Kidney capillary endothelial cell (primary cell): ENCODE results near the gene SMYD3.
A peak's percentile ranks its signal among the peaks of the same experiment; 100 is the strongest.

Source experiments
- DNase-seq: peaks from one replicate; pipeline ENCODE4 v3.0.0-alpha.2; 2018; ENCODE audit warnings: low spot score

Gene SMYD3

DNA sequence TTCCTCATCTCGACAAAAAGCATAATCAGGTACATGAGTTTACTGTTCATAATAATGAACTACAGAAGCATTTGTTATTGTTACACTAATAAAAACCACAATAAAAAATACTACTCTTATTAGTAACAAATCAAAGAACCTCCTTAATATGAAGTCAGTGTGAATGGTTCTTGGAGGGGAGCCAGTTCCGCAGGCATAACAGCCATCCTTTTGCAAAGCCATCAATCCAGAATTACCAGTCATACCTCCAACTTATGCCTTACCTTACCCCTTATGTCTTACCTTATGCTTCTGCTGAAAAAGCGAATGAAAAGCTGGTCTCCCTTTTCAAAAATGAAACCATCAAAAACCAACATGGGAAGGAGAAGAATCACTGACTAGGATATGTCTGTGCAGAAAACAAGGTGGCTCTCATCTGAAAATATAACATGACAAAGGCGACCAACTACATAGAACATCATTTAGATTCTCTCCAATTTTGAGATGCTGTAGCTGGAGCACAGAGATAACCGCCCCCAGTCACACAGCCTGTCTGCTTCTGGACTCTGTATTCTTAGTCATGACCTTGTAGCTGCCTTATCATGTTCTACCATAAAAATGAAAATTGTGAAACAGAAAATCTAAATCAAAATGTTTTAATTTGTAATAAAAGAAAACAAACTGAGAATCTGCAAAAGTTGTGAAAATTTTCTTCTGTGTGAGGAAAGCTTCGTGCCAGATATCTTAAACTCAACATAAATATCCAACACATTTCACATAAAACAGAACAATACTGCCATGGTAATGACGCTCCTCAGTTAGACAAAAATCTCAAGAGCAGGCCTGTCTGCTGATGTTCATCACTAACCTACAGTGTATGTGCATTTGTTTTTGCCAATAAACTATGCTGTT lies 438.2 kb downstream of the SMYD3 start:
- DNase-seq: no peak

DNA sequence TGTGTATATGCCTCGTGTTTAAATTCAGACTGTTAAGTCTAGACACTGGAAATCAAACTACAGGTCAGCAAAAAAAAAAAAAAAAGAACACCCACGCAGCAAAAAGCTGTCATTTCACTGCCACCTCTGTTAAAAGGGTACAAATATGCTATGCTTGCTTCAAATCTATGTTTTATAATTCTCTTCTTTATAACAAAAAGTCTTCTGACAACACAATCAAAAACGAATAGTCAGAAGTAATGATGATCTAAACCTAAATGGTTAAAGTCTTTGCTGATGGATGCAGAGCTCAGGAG lies 438.9 kb downstream of the SMYD3 start:
- DNase-seq: no peak

DNA sequence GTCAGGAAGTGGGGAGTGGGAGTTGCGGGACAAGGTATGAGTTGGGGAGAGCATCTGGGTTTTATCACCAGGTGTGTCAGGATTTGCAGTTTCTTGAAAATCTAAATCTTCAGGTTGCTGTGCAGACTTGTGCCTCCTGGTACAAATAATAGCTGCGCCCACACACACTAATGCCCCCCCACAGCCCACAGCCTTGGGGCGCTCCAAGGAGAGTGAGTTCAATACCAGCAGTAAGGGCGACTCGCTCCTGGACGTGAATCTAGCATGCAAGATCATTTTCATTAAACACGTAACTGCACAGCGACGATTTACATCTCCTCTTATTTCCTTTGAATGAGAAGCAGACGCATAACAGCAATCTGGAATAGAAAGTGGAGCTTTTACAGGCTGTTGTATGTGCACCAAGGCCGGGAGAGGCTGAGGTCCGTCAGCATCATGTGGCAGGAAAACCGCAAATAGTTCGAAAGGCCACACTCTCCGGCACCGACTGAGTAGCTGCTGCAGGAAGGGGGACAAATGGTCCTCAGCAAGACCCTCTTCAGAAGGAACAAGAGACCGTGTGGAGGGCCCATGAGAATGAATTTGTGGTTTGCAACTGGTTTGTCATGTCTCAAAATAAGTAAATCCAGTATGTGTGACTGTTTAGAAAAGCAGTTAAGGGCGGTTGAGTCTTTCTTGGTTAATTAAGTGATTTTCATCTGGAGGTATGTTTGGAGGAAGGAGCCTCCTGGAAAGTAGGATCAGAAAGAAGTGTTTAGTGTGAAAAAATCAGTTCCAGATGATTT lies 439.5 kb downstream of the SMYD3 start:
- no peak for DNase-seq

DNA sequence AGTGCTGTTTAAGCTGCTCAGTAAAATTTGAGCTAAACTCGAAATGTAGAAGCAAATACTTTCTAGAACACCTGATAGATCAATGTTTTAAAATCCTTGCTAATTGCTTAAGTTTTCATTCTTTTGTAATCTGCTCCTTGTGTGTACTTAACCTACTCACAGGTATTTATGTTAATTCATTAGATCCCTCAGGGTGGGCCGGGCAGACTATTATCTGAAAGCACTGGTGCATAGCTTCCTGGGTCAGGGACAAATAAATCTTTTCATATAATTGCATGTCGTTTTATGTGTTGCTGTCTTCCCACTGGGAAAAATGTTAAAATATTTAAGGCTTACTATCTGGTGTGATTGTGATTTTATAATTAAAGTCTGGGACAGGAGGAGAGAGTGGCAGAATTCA lies 440.5 kb downstream of the SMYD3 start:
- no peak for DNase-seq

DNA sequence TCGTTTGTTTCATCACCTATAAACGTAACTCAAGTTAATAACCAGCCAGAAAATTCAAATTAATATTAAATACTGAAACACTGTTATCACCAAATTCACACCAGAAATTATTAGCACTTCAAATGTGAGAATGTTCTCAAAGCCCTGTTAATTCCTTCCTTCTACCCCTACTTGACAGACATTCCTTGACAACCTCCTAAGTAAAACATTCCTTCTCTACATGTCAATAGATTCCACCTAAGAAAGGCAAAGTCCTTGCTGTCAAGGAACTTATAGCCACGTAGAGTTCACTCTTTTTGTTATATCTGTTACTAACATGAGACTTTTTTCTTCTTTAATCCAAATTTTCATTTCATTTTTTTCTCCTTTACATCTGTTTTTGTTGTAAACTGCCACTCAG lies 441.5 kb downstream of the SMYD3 start:
- DNase-seq: no peak

DNA sequence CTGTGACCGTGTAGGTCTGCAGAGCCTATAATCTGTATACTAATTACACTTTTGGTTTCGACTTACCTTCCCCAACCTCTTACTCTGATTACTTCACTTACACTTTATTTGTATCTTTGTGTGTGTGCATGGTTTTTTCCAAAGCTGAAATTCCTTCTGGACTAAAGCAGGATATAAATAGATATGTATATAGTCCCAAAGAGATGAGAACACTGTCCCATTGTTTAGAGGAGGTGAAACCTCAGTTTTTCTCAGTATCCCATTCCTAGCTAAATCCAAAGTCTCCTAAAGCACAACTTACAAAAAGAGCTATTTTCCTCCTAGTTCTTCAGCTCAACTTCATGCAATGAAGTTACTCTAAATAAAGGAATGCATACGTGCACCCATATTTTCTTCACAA lies 442.2 kb downstream of the SMYD3 start:
- no peak for DNase-seq

DNA sequence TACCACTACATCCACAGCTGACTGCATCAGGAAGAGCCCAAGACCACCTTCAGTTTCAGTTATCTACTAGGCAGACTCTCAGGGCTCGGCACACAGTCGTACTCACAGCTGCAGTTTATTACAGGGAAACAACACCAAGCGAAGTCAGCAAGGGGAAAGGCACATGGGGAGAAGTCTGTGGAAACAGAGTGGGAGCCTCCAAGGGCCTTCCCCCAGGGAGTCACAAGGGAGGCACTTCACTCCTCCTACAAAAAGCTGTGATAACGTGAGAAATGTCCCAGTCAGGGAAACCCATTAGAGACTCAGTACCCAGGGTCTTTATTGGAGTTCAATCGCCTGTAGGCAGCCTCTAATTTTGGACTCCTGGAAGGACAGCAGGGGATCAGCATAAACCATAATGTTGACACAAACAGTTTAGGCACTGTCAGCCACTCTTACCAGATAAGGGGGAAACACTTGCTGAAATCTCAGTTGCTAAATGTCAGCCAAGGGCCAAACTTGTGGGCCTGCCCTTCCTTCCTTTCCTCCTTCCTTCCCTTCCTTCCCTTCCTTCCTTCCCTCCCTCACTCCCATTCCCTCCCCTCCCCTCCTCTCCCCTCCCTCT lies 444.0 kb downstream of the SMYD3 start:
- DNase-seq: no peak

DNA sequence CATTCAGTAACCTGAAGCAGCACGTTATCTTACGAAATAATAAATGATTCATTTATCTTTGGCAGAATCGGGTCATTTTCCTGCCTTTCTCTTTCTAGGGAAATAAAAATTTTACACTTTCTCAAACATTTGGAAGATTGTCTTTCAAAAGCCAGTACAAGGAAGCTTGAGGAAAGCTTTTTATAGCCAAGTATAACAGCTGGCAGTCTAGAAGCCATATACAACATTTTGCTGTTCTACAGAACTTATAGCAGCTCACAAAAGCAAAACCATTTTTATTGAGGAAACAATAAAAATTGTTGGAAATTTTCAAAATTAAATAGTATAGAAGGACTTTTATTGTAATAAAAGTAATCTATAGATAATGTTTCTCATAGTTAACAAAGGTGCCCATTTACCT lies 448.6 kb downstream of the SMYD3 start:
- DNase-seq: no peak

DNA sequence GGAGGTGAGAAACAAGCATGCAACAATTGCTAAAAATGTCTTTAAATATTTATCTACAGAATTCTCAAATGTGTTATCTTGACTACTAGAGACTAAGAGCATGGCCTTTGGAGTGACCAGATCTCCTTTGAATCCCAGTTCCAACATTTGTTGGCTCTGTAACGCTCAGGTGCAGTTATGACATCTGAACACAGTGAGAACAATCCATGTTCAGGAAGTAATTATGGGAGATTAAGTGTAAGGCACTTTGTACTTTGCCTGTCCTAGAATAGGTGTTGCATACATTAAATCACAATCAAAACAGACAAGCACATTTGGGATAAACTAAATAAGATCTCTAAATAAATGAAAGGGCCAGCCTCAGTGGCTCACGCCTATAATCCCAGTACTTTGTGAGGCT lies 454.5 kb downstream of the SMYD3 start:
- DNase-seq: no peak

DNA sequence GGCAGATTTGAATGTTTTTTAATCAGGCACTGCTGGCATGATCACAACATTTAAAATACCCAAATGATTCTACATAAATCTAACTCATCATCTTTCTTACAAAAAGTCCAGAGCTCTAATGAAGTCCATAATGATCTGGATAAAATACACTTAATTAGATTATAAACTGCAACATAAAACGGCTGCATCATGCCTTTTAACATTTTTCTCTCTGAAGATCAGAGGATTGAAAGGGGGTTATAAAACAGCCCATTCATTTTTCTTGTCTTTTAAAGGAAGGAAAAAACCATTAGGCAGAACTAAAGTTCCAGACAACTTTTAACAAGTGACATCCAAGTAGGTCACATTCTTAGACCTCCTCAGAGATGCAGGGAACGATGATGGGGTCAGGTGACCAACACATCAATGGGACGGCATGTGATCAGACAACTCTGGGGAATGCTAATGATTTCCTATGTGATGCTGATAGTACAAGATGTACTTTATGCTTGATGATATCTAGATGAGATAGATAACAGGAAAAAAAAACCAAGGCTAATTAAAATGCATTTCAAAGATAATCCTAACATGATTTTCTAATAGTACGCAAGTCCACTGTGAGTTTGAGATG lies 455.1 kb downstream of the SMYD3 start:
- no peak for DNase-seq

DNA sequence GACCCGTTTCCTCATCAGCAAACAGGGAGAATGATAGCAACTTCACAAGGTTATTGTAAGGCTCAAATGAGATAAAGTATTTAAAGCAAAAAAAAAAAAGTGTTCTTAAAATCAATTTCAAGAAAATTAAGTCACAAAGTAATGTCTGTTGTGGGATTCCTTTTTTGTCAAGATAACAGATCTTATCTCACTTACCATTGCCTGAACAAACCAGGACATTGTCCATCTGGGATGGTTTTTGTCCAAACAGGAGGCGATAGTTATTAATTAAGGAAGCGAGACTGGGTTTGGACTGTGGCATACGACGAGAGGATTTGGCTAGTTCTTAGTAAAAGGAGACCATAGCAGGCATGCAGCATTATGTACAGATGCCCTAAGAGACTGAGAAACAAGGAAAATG lies 458.4 kb downstream of the SMYD3 start:
- DNase-seq: no peak

DNA sequence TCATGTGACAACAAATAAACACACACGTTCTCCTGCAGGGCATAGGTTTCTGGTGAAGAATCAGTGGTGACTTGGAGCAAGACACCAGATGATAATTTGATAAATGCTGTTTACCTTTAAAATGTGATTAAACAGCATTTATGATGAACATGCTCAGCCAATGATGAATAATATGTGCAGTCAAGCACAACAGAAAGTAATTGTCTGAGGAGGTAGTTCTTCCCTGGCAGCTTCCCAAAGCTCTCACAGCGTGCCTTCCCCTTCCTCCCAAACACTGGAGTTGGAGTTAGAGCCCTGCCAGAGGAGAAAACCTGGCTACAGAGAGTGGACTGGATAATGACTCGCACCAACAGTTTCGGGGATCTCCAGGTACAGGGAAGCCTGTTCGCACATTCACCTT lies 463.5 kb downstream of the SMYD3 start:
- DNase-seq: peak; percentile 1

DNA sequence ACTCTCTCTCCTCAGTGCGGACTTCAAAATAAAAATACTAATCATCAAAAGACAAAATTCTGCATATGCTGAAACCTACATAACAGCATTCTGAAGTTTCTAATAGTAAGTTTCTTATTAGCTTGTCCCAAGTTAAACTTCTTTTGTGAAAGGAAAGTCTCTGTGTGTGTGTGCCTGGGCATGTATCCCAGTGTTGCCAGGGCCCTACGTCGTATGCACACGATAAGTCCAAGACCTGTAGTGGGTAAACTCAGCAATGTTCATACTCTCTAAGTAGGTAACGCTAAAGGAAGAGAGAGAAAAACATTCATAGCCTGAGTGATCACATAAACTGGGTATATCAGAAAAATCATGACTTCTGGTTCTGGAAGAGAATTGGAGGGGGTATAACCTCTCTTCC lies 465.7 kb downstream of the SMYD3 start:
- no peak for DNase-seq

DNA sequence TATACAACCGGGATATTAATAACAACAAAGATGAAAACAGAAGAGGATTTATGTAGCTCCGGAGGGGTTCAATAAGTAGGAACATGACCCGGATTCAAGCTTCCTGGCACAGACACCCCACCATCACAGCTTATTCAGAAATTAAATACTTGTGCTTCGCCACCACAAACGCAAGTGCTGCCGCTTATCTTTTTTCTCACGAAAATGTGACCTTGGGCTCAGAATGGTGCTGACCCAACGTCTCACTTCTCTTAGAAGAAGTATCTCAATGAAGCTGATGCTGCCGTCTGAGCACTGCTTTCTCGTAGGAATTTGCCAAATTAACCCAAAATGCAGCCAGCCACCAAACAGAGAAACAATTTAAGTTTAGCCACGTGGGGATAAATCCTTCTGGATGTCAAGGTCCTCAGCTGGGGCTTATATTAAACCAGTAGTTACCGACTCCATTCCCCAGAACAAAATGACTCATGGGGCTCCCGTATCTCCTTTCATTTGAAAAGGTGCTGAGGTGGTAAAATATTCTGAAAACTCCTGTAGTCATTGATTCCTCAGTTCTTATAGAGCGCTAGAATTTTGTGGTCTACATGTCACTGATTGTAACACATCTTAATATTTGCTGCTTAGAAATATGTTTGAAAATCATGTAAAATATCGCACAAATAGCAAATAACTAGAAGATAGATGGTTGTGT lies 466.7 kb downstream of the SMYD3 start:
- no peak for DNase-seq

DNA sequence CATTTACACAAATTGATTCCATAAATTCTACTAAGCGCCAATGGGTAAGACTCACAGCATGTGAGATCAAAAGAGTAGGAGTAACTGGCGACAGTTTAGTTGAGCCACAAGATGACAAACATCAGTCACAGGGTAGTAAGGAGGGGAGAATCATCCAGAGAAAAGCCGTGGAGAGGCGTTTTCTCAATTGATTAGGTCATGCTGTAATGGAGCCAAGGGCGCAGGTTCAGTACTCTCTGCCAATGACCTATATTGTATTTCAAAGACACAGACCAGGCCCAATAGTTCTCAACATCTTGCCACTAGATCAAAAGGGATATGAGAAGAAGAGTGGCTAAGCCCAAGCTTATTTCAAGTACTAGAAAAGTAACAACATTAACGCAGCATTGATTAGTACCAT lies 467.5 kb downstream of the SMYD3 start:
- no peak for DNase-seq

DNA sequence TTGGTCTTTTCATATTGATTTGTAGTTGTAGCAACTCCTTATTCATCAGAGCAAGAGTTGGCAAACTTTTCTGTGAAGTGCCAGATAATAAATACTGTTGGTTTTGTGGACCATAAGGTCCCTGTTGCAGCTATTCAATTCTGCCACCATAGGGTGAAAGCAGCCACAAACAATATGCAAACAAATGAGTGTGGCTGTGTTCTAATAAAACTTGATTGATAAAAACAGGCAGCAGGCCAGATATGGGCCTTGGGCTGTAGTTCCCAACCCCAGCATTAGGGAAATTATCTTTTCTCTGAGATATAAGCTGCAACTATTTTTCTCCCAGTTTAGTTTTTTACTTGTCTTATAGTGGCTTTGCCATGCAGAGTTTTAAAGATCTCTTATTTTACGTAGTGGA lies 469.2 kb downstream of the SMYD3 start:
- DNase-seq: no peak

DNA sequence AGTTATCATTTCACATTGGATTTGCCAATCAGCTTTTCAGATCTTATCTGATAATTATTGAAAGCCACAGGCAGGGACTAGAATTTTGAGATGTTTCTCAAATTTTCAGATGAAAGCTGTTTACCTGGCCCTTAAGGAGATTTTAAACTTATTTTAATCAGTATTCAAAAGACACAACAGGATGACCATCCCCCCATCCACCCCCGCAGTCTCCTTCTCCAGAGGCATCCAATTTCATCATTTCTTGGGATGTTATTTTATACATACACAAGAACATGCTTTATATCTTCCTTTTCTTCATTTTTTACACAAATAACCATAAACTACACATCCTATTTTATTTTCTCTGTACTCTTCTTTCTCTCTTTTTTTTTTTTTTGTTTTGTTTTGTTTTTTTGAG lies 470.9 kb downstream of the SMYD3 start:
- no peak for DNase-seq

DNA sequence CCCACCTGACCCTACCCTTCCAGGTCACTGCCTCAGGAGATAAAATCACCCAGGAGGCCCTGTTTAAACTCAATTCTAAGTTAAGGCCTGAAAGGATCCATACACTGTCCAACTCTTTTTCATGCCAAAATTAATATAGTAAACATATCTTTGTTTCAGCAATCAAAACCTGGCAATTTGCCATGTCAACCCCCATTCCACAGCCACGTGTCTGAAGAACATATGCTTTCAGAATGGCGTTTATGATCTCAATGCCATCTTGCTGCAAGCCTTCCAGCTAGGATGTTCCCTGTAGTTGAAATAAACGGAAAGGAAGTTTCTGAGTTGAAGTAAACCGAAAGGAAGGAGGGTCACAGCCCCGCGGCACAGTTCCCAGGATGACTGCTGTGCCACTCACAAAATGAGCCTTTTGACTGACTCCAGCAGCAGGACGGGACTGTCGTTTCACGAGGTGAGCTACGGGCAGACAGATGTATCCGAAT lies 472.0 kb downstream of the SMYD3 start:
- peak; percentile 26 for DNase-seq

DNA sequence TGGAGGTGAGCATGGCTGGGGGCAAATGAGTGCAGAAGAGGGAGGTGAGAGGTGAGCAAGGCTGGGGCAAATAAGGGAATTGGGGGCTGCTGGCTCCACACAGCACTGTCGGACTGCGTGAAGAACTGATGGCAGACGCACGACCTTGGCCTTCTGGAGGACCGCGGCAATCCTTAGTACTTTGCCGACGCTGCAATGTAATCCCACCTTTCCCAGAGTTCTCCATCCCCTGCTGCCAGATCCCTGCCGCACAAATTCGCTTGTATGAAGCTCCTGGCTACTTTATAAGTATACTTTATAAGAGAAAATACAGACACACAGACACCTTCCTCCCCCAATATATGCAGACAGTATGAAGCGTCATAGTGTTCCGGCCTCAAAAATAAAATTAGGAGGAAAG lies 472.4 kb downstream of the SMYD3 start:
- DNase-seq: no peak

DNA sequence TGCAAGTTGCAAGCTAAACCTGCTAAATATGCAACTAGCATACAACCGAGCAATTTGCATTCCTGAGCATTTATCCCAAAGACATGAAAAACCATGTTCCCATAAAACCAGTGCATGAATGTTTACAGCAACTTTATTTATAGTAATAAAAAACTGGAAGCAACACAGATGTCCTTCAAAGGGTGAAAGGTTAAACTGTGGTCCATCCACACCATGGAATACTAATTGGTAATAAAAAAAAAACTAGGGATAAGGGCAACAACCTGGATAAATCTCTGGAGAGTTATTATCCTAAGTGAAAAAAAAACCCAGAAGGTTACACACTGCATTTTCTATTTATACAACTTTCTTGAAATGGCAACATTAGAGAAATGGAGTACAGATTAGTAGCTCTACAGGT lies 474.1 kb downstream of the SMYD3 start:
- DNase-seq: no peak

DNA sequence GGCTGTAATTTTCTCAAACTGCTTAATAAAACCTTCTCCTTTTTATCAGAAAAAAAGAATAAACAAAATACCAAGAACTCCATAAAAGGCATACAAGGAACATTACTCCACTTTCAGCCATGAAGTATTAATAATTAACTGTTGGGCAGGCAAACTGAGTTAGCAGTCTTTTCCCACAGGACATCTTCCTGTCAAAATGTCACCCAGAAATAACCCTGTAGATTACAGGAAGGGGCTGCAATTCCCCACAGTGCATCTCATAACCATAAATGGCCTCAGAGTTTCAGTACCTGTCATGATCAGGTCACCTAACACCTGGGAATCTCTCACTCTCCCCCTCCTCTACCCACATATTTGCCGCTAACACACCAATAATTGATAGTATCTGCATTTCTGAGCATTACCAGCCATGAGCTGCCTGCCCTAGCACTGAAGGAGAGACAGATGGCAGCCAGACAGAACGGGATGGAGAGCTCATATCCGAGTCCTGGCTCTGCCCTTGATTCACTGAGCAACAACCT lies 475.0 kb downstream of the SMYD3 start:
- DNase-seq: no peak

DNA sequence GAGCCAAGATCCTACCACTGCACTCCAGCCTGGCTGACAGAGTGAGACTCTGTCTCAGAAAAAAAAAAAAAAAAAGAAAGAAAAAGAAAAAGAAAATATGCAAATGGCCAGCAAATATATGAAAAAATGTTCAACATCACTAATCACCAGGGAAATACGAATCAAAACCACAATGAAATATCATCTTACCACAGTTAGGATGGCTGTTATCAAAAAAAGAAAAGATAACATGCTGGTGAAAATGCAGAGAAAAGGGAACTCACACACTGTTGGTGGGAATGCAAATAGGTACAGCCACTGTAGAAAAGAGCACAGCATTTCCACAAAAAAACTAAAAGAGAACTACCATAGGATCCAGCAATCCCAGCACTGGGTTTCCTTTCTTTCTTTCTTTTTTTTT lies 477.5 kb downstream of the SMYD3 start:
- no peak for DNase-seq
